HEK293 (cell line): ENCODE data around the gene CHID1.
A peak's percentile ranks its signal among the peaks of the same experiment; 100 is the strongest.

ENCODE experiments used
- CTCF ChIA-PET: fragments of 350-600 bp; formaldehyde crosslinking; extraction: SDS; loops from one replicate; lab custom pipeline; 2021; ENCODE audit warnings: antibody characterized with exemption; lab: Yijun Ruan, JAX
- POLR2A ChIA-PET: fragments of 300-600 bp; formaldehyde crosslinking; extraction: SDS; loops from one replicate; lab custom pipeline; 2020; ENCODE audit warnings: antibody characterized with exemption, inconsistent platforms; lab: Yijun Ruan, JAX
- H3K27ac ChIP-seq: fragments of 200-500 bp; sonication (Bioruptor generic); 2 replicates; pipeline ENCODE4 v1.5.1; 2014; ENCODE audit warnings: low read depth, low read length, control low read depth, inconsistent platforms; ENCODE audit errors: extremely low read depth
- H3K36me3 ChIP-seq, 2 experiments: fragments of 200-500 bp in 1 of 2; sonication (Bioruptor generic) in 1 of 2; 1 replicate in 1 of 2; 2 replicates in 1 of 2; pipeline ENCODE4 v1.5.1; 2014 to 2017; ENCODE audit warnings: inconsistent platforms in 2 of 2, low read length in 2 of 2; ENCODE audit not compliant: control insufficient read depth in 2 of 2, insufficient read depth in 1 of 2
- H3K4me1 ChIP-seq: fragments of 200-500 bp; sonication (Bioruptor generic); 2 replicates; pipeline ENCODE4 v1.5.1; 2014; ENCODE audit warnings: mild to moderate bottlenecking, low read length, inconsistent platforms; ENCODE audit not compliant: control insufficient read depth, insufficient read depth
- H3K4me3 ChIP-seq: 2 replicates; pipeline ENCODE4 v1.5.1; 2011; ENCODE audit warnings: low read depth, mild to moderate bottlenecking, control low read depth, low read length, moderate library complexity
- H3K9me3 ChIP-seq: fragments of 200-500 bp; sonication (Bioruptor generic); 2 replicates; pipeline ENCODE4 v1.5.1; 2014; ENCODE audit warnings: low read depth, low read length, inconsistent platforms; ENCODE audit not compliant: control insufficient read depth, insufficient read depth
- BCL11A ChIP-seq: fragments of 450-650 bp; formaldehyde crosslinking; IDR thresholded peaks from 2 replicates; pipeline ENCODE4 v1.5.1; 2016; ENCODE audit warnings: low read depth, missing biosample characterization, missing genetic modification characterization
- EGR2 ChIP-seq: fragments of 450-650 bp; formaldehyde crosslinking; IDR thresholded peaks from 2 replicates; pipeline ENCODE4 v1.5.1; 2016; ENCODE audit warnings: low read depth, missing biosample characterization, missing genetic modification characterization
- GFI1B ChIP-seq: fragments of 450-650 bp; formaldehyde crosslinking; IDR thresholded peaks from 2 replicates; pipeline ENCODE4 v1.5.1; 2016; ENCODE audit warnings: missing biosample characterization, missing genetic modification characterization
- GLIS2 ChIP-seq: fragments of 450-650 bp; formaldehyde crosslinking; IDR thresholded peaks from 2 replicates; pipeline ENCODE4 v1.5.1; 2016; ENCODE audit warnings: missing biosample characterization, missing genetic modification characterization
- IKZF3 ChIP-seq: fragments of 450-650 bp; IDR thresholded peaks from 2 replicates; pipeline ENCODE4 v1.5.0; 2018; ENCODE audit warnings: missing biosample characterization, mild to moderate bottlenecking, missing genetic modification characterization, moderate library complexity
- KLF16 ChIP-seq: fragments of 450-650 bp; formaldehyde crosslinking; IDR thresholded peaks from 2 replicates; pipeline ENCODE4 v1.5.1; 2017; ENCODE audit warnings: missing biosample characterization, missing genetic modification characterization
- KLF9 ChIP-seq: fragments of 450-650 bp; formaldehyde crosslinking; IDR thresholded peaks from 2 replicates; pipeline ENCODE4 v1.5.1; 2016; ENCODE audit warnings: missing biosample characterization, missing genetic modification characterization, low read depth
- PBX3 ChIP-seq: sonication (generic); formaldehyde crosslinking; IDR thresholded peaks from 2 replicates; pipeline ENCODE4 v1.8.1; 2022; ENCODE audit warnings: mild to moderate bottlenecking, moderate library complexity, missing genetic modification reagents
- RBAK ChIP-seq: fragments of 450-650 bp; formaldehyde crosslinking; IDR thresholded peaks from 2 replicates; pipeline ENCODE4 v1.5.1; 2016; ENCODE audit warnings: missing biosample characterization, missing genetic modification characterization
- REPIN1 ChIP-seq: fragments of 450-650 bp; formaldehyde crosslinking; IDR thresholded peaks from 2 replicates; pipeline ENCODE4 v1.5.1; 2017; ENCODE audit warnings: missing biosample characterization, missing genetic modification characterization, low read depth
- SP3 ChIP-seq: fragments of 450-650 bp; formaldehyde crosslinking; IDR thresholded peaks from 2 replicates; pipeline ENCODE4 v1.5.1; 2016; ENCODE audit warnings: missing biosample characterization, missing genetic modification characterization
- TSHZ1 ChIP-seq: fragments of 450-650 bp; formaldehyde crosslinking; IDR thresholded peaks from 2 replicates; pipeline ENCODE4 v1.5.1; 2016; ENCODE audit warnings: missing biosample characterization, missing genetic modification characterization, borderline replicate concordance
- ZBTB1 ChIP-seq: fragments of 450-650 bp; formaldehyde crosslinking; IDR thresholded peaks from 2 replicates; pipeline ENCODE4 v1.5.1; 2016; ENCODE audit warnings: missing biosample characterization, missing genetic modification characterization
- ZBTB20 ChIP-seq: fragments of 450-650 bp; formaldehyde crosslinking; IDR thresholded peaks from 2 replicates; pipeline ENCODE4 v1.5.1; 2016; ENCODE audit warnings: missing biosample characterization, missing genetic modification characterization
- ZBTB8A ChIP-seq: fragments of 450-650 bp; formaldehyde crosslinking; IDR thresholded peaks from 2 replicates; pipeline ENCODE4 v1.5.1; 2016; ENCODE audit warnings: missing biosample characterization, missing genetic modification characterization
- ZIC2 ChIP-seq: fragments of 450-650 bp; formaldehyde crosslinking; IDR thresholded peaks from 2 replicates; pipeline ENCODE4 v1.5.1; 2016; ENCODE audit warnings: missing biosample characterization, missing genetic modification characterization
- ZNF132 ChIP-seq: fragments of 450-650 bp; formaldehyde crosslinking; IDR thresholded peaks from 2 replicates; pipeline ENCODE4 v1.5.1; 2017; ENCODE audit warnings: missing biosample characterization, missing genetic modification characterization, borderline replicate concordance
- ZNF138 ChIP-seq: fragments of 450-650 bp; formaldehyde crosslinking; IDR thresholded peaks from 2 replicates; pipeline ENCODE4 v1.5.1; 2016; ENCODE audit warnings: missing biosample characterization, missing genetic modification characterization, borderline replicate concordance
- ZNF248 ChIP-seq: fragments of 450-650 bp; formaldehyde crosslinking; IDR thresholded peaks from 2 replicates; pipeline ENCODE4 v1.5.1; 2017; ENCODE audit warnings: missing biosample characterization, missing genetic modification characterization
- ZNF266 ChIP-seq: fragments of 450-650 bp; formaldehyde crosslinking; IDR thresholded peaks from 2 replicates; pipeline ENCODE4 v1.5.1; 2016; ENCODE audit warnings: missing biosample characterization, missing genetic modification characterization, low read depth
- ZNF335 ChIP-seq: fragments of 450-650 bp; formaldehyde crosslinking; conservative IDR thresholded peaks from 2 replicates; pipeline ENCODE4 v1.5.1; 2016; ENCODE audit warnings: missing biosample characterization, missing genetic modification characterization
- ZNF391 ChIP-seq: fragments of 450-650 bp; formaldehyde crosslinking; IDR thresholded peaks from 2 replicates; pipeline ENCODE4 v1.5.1; 2016; ENCODE audit warnings: low read depth, missing biosample characterization, missing genetic modification characterization, borderline replicate concordance
- ZNF404 ChIP-seq: fragments of 450-650 bp; formaldehyde crosslinking; IDR thresholded peaks from 2 replicates; pipeline ENCODE4 v1.5.1; 2017; ENCODE audit warnings: missing biosample characterization, missing genetic modification characterization
- ZNF423 ChIP-seq: fragments of 450-650 bp; formaldehyde crosslinking; IDR thresholded peaks from 2 replicates; pipeline ENCODE4 v1.5.1; 2016; ENCODE audit warnings: missing biosample characterization, missing genetic modification characterization
- ZNF449 ChIP-seq: fragments of 450-650 bp; formaldehyde crosslinking; IDR thresholded peaks from 2 replicates; pipeline ENCODE4 v1.5.1; 2017; ENCODE audit warnings: missing biosample characterization, mild to moderate bottlenecking, missing genetic modification characterization, moderate library complexity
- ZNF514 ChIP-seq: fragments of 450-650 bp; formaldehyde crosslinking; IDR thresholded peaks from 2 replicates; pipeline ENCODE4 v1.5.1; 2016; ENCODE audit warnings: missing biosample characterization, missing genetic modification characterization
- ZNF521 ChIP-seq: fragments of 450-650 bp; formaldehyde crosslinking; IDR thresholded peaks from 2 replicates; pipeline ENCODE4 v1.5.1; 2017; ENCODE audit warnings: missing biosample characterization, mild to moderate bottlenecking, missing genetic modification characterization
- ZNF530 ChIP-seq: fragments of 450-650 bp; formaldehyde crosslinking; IDR thresholded peaks from 2 replicates; pipeline ENCODE4 v1.5.1; 2016; ENCODE audit warnings: low read depth, missing biosample characterization, missing genetic modification characterization
- ZNF548 ChIP-seq: fragments of 450-650 bp; formaldehyde crosslinking; IDR thresholded peaks from 2 replicates; pipeline ENCODE4 v1.5.1; 2016; ENCODE audit warnings: missing biosample characterization, missing genetic modification characterization
- ZNF560 ChIP-seq: fragments of 450-650 bp; formaldehyde crosslinking; IDR thresholded peaks from 2 replicates; pipeline ENCODE4 v1.5.1; 2017; ENCODE audit warnings: missing biosample characterization, missing genetic modification characterization, borderline replicate concordance
- ZNF623 ChIP-seq: fragments of 450-650 bp; formaldehyde crosslinking; IDR thresholded peaks from 2 replicates; pipeline ENCODE4 v1.5.1; 2016; ENCODE audit warnings: missing biosample characterization, missing genetic modification characterization
- ZNF701 ChIP-seq: fragments of 450-650 bp; formaldehyde crosslinking; IDR thresholded peaks from 2 replicates; pipeline ENCODE4 v1.5.1; 2016; ENCODE audit warnings: missing biosample characterization, missing genetic modification characterization
- ZNF830 ChIP-seq: fragments of 450-650 bp; IDR thresholded peaks from 2 replicates; pipeline ENCODE4 v1.5.0; 2018; ENCODE audit warnings: missing biosample characterization, missing genetic modification characterization, low read depth, mild to moderate bottlenecking, moderate library complexity
- ZNF843 ChIP-seq: fragments of 450-650 bp; formaldehyde crosslinking; IDR thresholded peaks from 2 replicates; pipeline ENCODE4 v1.5.1; 2016; ENCODE audit warnings: missing biosample characterization, missing genetic modification characterization
- ZSCAN16 ChIP-seq: fragments of 450-650 bp; formaldehyde crosslinking; IDR thresholded peaks from 2 replicates; pipeline ENCODE4 v1.5.1; 2016; ENCODE audit warnings: missing biosample characterization, missing genetic modification characterization

The CHID1 gene

GRCh38 chr11:845872-846495 is 64.6 kb downstream of the CHID1 start:
- H3K4me3 ChIP-seq: no peak overlapping the region
- 0 out of 2 replicates have a peak, but pooled peaks cover 6% of the 10 kb centered on the region for H3K4me1 ChIP-seq
- H3K9me3 ChIP-seq: no peaks in the 10 kb centered on the region
- peaks cover 0 to 3% of the 10 kb centered on the region in 2 experiments; a peak in 1 of 3 replicates for H3K36me3 ChIP-seq
- no peak overlapping the region for H3K27ac ChIP-seq
- CTCF ChIA-PET: interaction anchor here (0.8 to 2.3 kb wide), 2 partner anchors 18 to 206 kb away, joined by 3 to 9 read pairs; no protein-coding TSS in a partner anchor
- POLR2A ChIA-PET: interaction anchor here (0.6 to 1.9 kb wide), 3 partner anchors 10 to 27 kb away, joined by 3 to 6 read pairs (median 3); partner anchors contain the start of gene PNPLA2
- TF ChIP-seq ZBTB1 (tag by site-specific recombination) (no peak), ZNF404 (tag by site-specific recombination) (no peak), ZNF514 (tag by site-specific recombination) (no peak), ZNF548 (tag by site-specific recombination) (no peak), ZBTB20 (no peak), ZNF423 (no peak), ZNF530 (no peak), SP3 (tag by site-specific recombination) (no peak), RBAK (tag by site-specific recombination) (no peak), ZBTB8A (tag by site-specific recombination) (peak; percentile 63), ZNF449 (tag by site-specific recombination) (peak; percentile 41; the same call in 1 of the 2 replicates), ZNF623 (tag by site-specific recombination) (no peak), GFI1B (tag by site-specific recombination) (no peak), ZNF266 (tag by site-specific recombination) (no peak), KLF9 (no peak), ZNF843 (tag by site-specific recombination) (no peak), IKZF3 (tag by site-specific recombination) (0 out of 2 replicates have a peak, but pooled peaks have one; percentile 16), REPIN1 (tag by site-specific recombination) (no peak), ZNF701 (tag by site-specific recombination) (no peak), KLF16 (tag by site-specific recombination) (no peak), GLIS2 (tag by site-specific recombination) (peak; percentile 52; the same call in 1 of the 2 replicates), EGR2 (tag by site-specific recombination) (peak; percentile 70), ZNF138 (tag by site-specific recombination) (no peak), ZSCAN16 (no peak), ZIC2 (tag by site-specific recombination) (peak; percentile 84), ZNF830 (no peak), PBX3 (CRISPR knock-in tag) (no peak), TSHZ1 (no peak), ZNF132 (tag by site-specific recombination) (no peak), ZNF248 (tag by site-specific recombination) (no peak), ZNF391 (tag by site-specific recombination) (no peak), ZNF335 (no peak), BCL11A (tag by site-specific recombination) (no peak), ZNF560 (tag by site-specific recombination) (no peak), ZNF521 (tag by site-specific recombination) (no peak)
